ENCODE results near the gene RBM24.

The RBM24 gene

GRCh38 chr6:17331238-17331637 lies 50.1 kb downstream of the RBM24 start:
- H3K9me3 ChIP-seq (ENCODE audit: control insufficient read depth in 1 of 2, low read length in 2 of 2) = no peaks in the 10 kb centered on the region

GRCh38 chr6:17334265-17334664 lies 53.1 kb downstream of the RBM24 start:
- Histone ChIP-seq H3K9ac (ENCODE audit: low read depth in 1 of 2, low read length in 2 of 2) (no peak overlapping the region), H3K4me3 (ENCODE audit: low read depth in 1 of 2, low read length in 2 of 2) (no peak overlapping the region), H3K4me1 (ENCODE audit: control insufficient read depth in 1 of 2, insufficient read depth in 2 of 2, low read length in 2 of 2) (peaks cover 0 to under 1% of the 10 kb centered on the region in 2 donors), H3K27me3 (ENCODE audit: control insufficient read depth in 1 of 2, insufficient read depth in 2 of 2, low read length in 2 of 2) (no peaks in the 10 kb centered on the region), H3K36me3 (ENCODE audit: control insufficient read depth in 1 of 2, insufficient read depth in 2 of 2, low read length in 2 of 2) (no peaks in the 10 kb centered on the region), H3K27ac (ENCODE audit: low read depth, low read length) (no peak overlapping the region), H3K9me3 (ENCODE audit: control insufficient read depth in 1 of 2, low read length in 2 of 2) (no peaks in the 10 kb centered on the region)

More at GRCh38 chr6:17331238-17331637, 50.1 kb downstream of the RBM24 start:
- Histone ChIP-seq H3K27ac (ENCODE audit: low read depth, low read length) (no peak overlapping the region), H3K27me3 (ENCODE audit: control insufficient read depth in 1 of 2, insufficient read depth in 2 of 2, low read length in 2 of 2) (no peaks in the 10 kb centered on the region), H3K9ac (ENCODE audit: low read depth in 1 of 2, low read length in 2 of 2) (no peak overlapping the region), H3K4me3 (ENCODE audit: low read depth in 1 of 2, low read length in 2 of 2) (no peak overlapping the region), H3K36me3 (ENCODE audit: control insufficient read depth in 1 of 2, insufficient read depth in 2 of 2, low read length in 2 of 2) (no peaks in the 10 kb centered on the region), H3K4me1 (ENCODE audit: control insufficient read depth in 1 of 2, insufficient read depth in 2 of 2, low read length in 2 of 2) (no peaks in the 10 kb centered on the region)

GRCh38 chr6:17336425-17336824 lies 55.3 kb downstream of the RBM24 start:
- Histone ChIP-seq H3K27ac (ENCODE audit: low read depth, low read length) (no peak overlapping the region), H3K9ac (ENCODE audit: low read depth in 1 of 2, low read length in 2 of 2) (no peak overlapping the region), H3K4me1 (ENCODE audit: control insufficient read depth in 1 of 2, insufficient read depth in 2 of 2, low read length in 2 of 2) (peaks cover 2 to 5% of the 10 kb centered on the region in 2 donors), H3K9me3 (ENCODE audit: control insufficient read depth in 1 of 2, low read length in 2 of 2) (no peaks in the 10 kb centered on the region), H3K27me3 (ENCODE audit: control insufficient read depth in 1 of 2, insufficient read depth in 2 of 2, low read length in 2 of 2) (no peaks in the 10 kb centered on the region), H3K4me3 (ENCODE audit: low read depth in 1 of 2, low read length in 2 of 2) (no peak overlapping the region), H3K36me3 (ENCODE audit: control insufficient read depth in 1 of 2, insufficient read depth in 2 of 2, low read length in 2 of 2) (no peaks in the 10 kb centered on the region)

GRCh38 chr6:17339308-17339670 lies 58.1 kb downstream of the RBM24 start:
- H3K4me1 ChIP-seq (ENCODE audit: control insufficient read depth in 1 of 2, insufficient read depth in 2 of 2, low read length in 2 of 2) = peaks cover 2 to 9% of the 10 kb centered on the region in 2 donors
- H3K27me3 ChIP-seq (ENCODE audit: control insufficient read depth in 1 of 2, insufficient read depth in 2 of 2, low read length in 2 of 2) = no peaks in the 10 kb centered on the region

GRCh38 chr6:17341117-17341805 lies 60.1 kb downstream of the RBM24 start:
- Histone ChIP-seq H3K27me3 (ENCODE audit: control insufficient read depth in 1 of 2, insufficient read depth in 2 of 2, low read length in 2 of 2) (no peaks in the 10 kb centered on the region), H3K27ac (ENCODE audit: low read depth, low read length) (no peak overlapping the region), H3K4me1 (ENCODE audit: control insufficient read depth in 1 of 2, insufficient read depth in 2 of 2, low read length in 2 of 2) (peaks cover 2 to 9% of the 10 kb centered on the region in 2 donors), H3K9ac (ENCODE audit: low read depth in 1 of 2, low read length in 2 of 2) (no peak overlapping the region), H3K4me3 (ENCODE audit: low read depth in 1 of 2, low read length in 2 of 2) (no peak overlapping the region), H3K9me3 (ENCODE audit: control insufficient read depth in 1 of 2, low read length in 2 of 2) (no peaks in the 10 kb centered on the region), H3K36me3 (ENCODE audit: control insufficient read depth in 1 of 2, insufficient read depth in 2 of 2, low read length in 2 of 2) (no peaks in the 10 kb centered on the region)

More at GRCh38 chr6:17339308-17339670, 58.1 kb downstream of the RBM24 start:
- H3K9ac ChIP-seq (ENCODE audit: low read depth in 1 of 2, low read length in 2 of 2) = no peak overlapping the region
- peak overlapping the region in 1 of 2 donors; percentile 8 for H3K4me3 ChIP-seq (ENCODE audit: low read depth in 1 of 2, low read length in 2 of 2)
- H3K9me3 ChIP-seq (ENCODE audit: control insufficient read depth in 1 of 2, low read length in 2 of 2) = no peaks in the 10 kb centered on the region
- H3K27ac ChIP-seq (ENCODE audit: low read depth, low read length) = no peak overlapping the region
- H3K36me3 ChIP-seq (ENCODE audit: control insufficient read depth in 1 of 2, insufficient read depth in 2 of 2, low read length in 2 of 2) = no peaks in the 10 kb centered on the region

- Histone ChIP-seq H3K4me3 (ENCODE audit: low read depth in 1 of 2, low read length in 2 of 2) (no peak overlapping the region), H3K4me1 (ENCODE audit: control insufficient read depth in 1 of 2, insufficient read depth in 2 of 2, low read length in 2 of 2) (peaks cover 2 to 9% of the 10 kb centered on the region in 2 donors), H3K27ac (ENCODE audit: low read depth, low read length) (no peak overlapping the region), H3K9ac (ENCODE audit: low read depth in 1 of 2, low read length in 2 of 2) (no peak overlapping the region), H3K27me3 (ENCODE audit: control insufficient read depth in 1 of 2, insufficient read depth in 2 of 2, low read length in 2 of 2) (no peaks in the 10 kb centered on the region), H3K36me3 (ENCODE audit: control insufficient read depth in 1 of 2, insufficient read depth in 2 of 2, low read length in 2 of 2) (no peaks in the 10 kb centered on the region), H3K9me3 (ENCODE audit: control insufficient read depth in 1 of 2, low read length in 2 of 2) (no peaks in the 10 kb centered on the region)
Measured at GRCh38 chr6:17341891-17342290, 60.7 kb downstream of the RBM24 start.

- no peaks in the 10 kb centered on the region for H3K9me3 ChIP-seq (ENCODE audit: control insufficient read depth in 1 of 2, low read length in 2 of 2)
- no peaks in the 10 kb centered on the region for H3K36me3 ChIP-seq (ENCODE audit: control insufficient read depth in 1 of 2, insufficient read depth in 2 of 2, low read length in 2 of 2)
- no peak overlapping the region for H3K27ac ChIP-seq (ENCODE audit: low read depth, low read length)
- no peak overlapping the region for H3K9ac ChIP-seq (ENCODE audit: low read depth in 1 of 2, low read length in 2 of 2)
- H3K4me1 ChIP-seq (ENCODE audit: control insufficient read depth in 1 of 2, insufficient read depth in 2 of 2, low read length in 2 of 2) = peaks cover 2 to 9% of the 10 kb centered on the region in 2 donors
- H3K4me3 ChIP-seq (ENCODE audit: low read depth in 1 of 2, low read length in 2 of 2) = no peak overlapping the region
- H3K27me3 ChIP-seq (ENCODE audit: control insufficient read depth in 1 of 2, insufficient read depth in 2 of 2, low read length in 2 of 2) = no peaks in the 10 kb centered on the region
Measured at GRCh38 chr6:17343215-17343614, 62.1 kb downstream of the RBM24 start.

Measured in duodenal mucosa (tissue), 2 donors.